Body of pancreas (tissue), 4 donors: ENCODE results near the gene GRIK3.

ENCODE experiments used
- POLR2A ChIP-seq, 3 donors: fragments of 450-650 bp; IDR thresholded peaks; one replicate each; pipeline ENCODE4 v1.6.1; 2016; ENCODE audit warnings: antibody characterized with exemption in 3 of 3, mild to moderate bottlenecking in 2 of 3
- TF ChIP-seq, protein P1 (sequence below), 7 experiments: fragments of 450-650 bp in 4 of 7; fragments of 200-600 bp in 3 of 7; sonication (generic) in 3 of 7; IDR thresholded peaks; one replicate each; pipeline ENCODE4 v1.5.1; 2016 to 2019; ENCODE audit warnings: antibody characterized with exemption in 7 of 7

DNA sequence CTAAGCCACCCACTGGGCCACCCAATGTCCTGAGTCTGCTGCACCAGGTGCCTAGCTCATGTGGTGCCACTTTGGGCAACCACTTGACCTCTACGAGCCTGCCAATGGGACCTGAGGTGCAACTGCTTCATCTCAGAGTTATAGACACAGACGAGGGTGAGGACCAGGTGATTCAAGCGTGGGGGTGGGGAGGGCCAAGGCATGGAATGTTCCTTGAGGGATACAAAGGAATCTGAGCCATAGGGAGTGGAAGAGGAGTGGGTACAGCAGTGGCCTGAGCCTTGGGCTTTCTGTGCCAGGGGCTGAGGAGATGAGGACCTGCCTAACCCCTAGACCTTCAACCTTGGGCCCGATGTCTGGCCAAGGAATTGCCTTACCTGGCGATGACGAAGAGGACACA lies 209.1 kb downstream of the GRIK3 start:
- TF ChIP-seq, protein P1, sequence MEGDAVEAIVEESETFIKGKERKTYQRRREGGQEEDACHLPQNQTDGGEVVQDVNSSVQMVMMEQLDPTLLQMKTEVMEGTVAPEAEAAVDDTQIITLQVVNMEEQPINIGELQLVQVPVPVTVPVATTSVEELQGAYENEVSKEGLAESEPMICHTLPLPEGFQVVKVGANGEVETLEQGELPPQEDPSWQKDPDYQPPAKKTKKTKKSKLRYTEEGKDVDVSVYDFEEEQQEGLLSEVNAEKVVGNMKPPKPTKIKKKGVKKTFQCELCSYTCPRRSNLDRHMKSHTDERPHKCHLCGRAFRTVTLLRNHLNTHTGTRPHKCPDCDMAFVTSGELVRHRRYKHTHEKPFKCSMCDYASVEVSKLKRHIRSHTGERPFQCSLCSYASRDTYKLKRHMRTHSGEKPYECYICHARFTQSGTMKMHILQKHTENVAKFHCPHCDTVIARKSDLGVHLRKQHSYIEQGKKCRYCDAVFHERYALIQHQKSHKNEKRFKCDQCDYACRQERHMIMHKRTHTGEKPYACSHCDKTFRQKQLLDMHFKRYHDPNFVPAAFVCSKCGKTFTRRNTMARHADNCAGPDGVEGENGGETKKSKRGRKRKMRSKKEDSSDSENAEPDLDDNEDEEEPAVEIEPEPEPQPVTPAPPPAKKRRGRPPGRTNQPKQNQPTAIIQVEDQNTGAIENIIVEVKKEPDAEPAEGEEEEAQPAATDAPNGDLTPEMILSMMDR (IDR thresholded peaks at IDR 0.05): no peak
- TF ChIP-seq POLR2A (IDR thresholded peaks at IDR 0.05): no peak
